Neural progenitor cell (in vitro differentiated cells): ENCODE measurements around the gene GPR149. TPM values are rescaled to one million over a fixed set of nuclear protein-coding genes. Genes with fewer than 3 reads are reported as not detected.
A peak's percentile ranks its signal among the peaks of the same experiment; 100 is the strongest.

Source experiments
- DNase-seq: peaks from one replicate; pipeline ENCODE4 v3.0.0-alpha.2; 2016; ENCODE audit warnings: low spot score
- H2AFZ ChIP-seq: fragments of 200-600 bp; sonication (generic); replicated peaks from 2 replicates; pipeline ENCODE4 v1.6.1; 2016; ENCODE audit warnings: antibody characterized with exemption
- H3F3A ChIP-seq: fragments of 200-600 bp; sonication (generic); 2 replicates; pipeline ENCODE4 v1.6.1; 2016; ENCODE audit warnings: antibody characterized with exemption, low read depth
- H3K27ac ChIP-seq: fragments of 200-600 bp; sonication (generic); 2 replicates; pipeline ENCODE4 v1.5.1; 2016; ENCODE audit warnings: mild to moderate bottlenecking
- H3K27me3 ChIP-seq: fragments of 200-600 bp; sonication (generic); 2 replicates; pipeline ENCODE4 v1.6.1; 2016; ENCODE audit warnings: mild to moderate bottlenecking, moderate library complexity
- H3K36me3 ChIP-seq: fragments of 200-600 bp; sonication (generic); 2 replicates; pipeline ENCODE4 v1.5.1; 2016
- H3K4me1 ChIP-seq: fragments of 200-600 bp; sonication (generic); 2 replicates; pipeline ENCODE4 v1.6.1; 2016; ENCODE audit warnings: mixed run types
- H3K4me2 ChIP-seq: fragments of 200-600 bp; sonication (generic); 2 replicates; pipeline ENCODE4 v1.6.1; 2016
- H3K4me3 ChIP-seq: fragments of 200-600 bp; sonication (generic); 2 replicates; pipeline ENCODE4 v1.5.1; 2016
- H3K79me2 ChIP-seq: fragments of 200-600 bp; sonication (generic); 2 replicates; pipeline ENCODE4 v1.6.1; 2016; ENCODE audit warnings: low read depth
- H3K9ac ChIP-seq: fragments of 200-600 bp; sonication (generic); 2 replicates; pipeline ENCODE4 v1.6.1; 2016
- H3K9me3 ChIP-seq: fragments of 200-600 bp; sonication (generic); 2 replicates; pipeline ENCODE4 v1.5.1; 2016; ENCODE audit warnings: low read depth
- H4K20me1 ChIP-seq: fragments of 200-600 bp; sonication (generic); 2 replicates; pipeline ENCODE4 v1.6.1; 2016; ENCODE audit warnings: low read depth
- H3K27ac Mint-ChIP-seq: 3 replicates; pipeline ENCODE4 v1.8.0; 2021; ENCODE audit warnings: mixed read lengths
- H3K27me3 Mint-ChIP-seq: 2 replicates; pipeline ENCODE4 v1.8.0; 2022; ENCODE audit warnings: low read depth, mild to moderate bottlenecking, inconsistent platforms, moderate library complexity, mixed read lengths; ENCODE audit not compliant: insufficient read depth
- H3K36me3 Mint-ChIP-seq: 3 replicates; pipeline ENCODE4 v1.8.0; 2021; ENCODE audit warnings: mixed read lengths
- H3K4me1 Mint-ChIP-seq: 3 replicates; pipeline ENCODE4 v1.8.0; 2021; ENCODE audit warnings: mixed read lengths
- H3K4me3 Mint-ChIP-seq: 3 replicates; pipeline ENCODE4 v1.8.0; 2021; ENCODE audit warnings: mild to moderate bottlenecking, moderate library complexity, mixed read lengths
- H3K9me3 Mint-ChIP-seq: 3 replicates; pipeline ENCODE4 v1.8.0; 2020; ENCODE audit warnings: mixed read lengths
- EZH2 ChIP-seq: fragments of 200-600 bp; sonication (generic); IDR thresholded peaks from 2 replicates; pipeline ENCODE4 v1.6.1; 2017; ENCODE audit warnings: antibody characterized with exemption, mild to moderate bottlenecking, moderate library complexity
- EZH2phosphoT487 ChIP-seq: fragments of 200-600 bp; sonication (generic); IDR thresholded peaks from 2 replicates; pipeline ENCODE4 v1.6.1; 2017; ENCODE audit warnings: antibody characterized with exemption
- total RNA-seq: library from RNA; depleted of rRNA; stranded (reverse); fragments of >200 nt; gene quantifications from 2 replicates; pipeline ENCODE4 v1.2.3, GENCODE V29; 2015; ENCODE audit warnings: low replicate concordance
- TF ChIP-seq, protein P1 (sequence below): fragments of 200-600 bp; sonication (generic); IDR thresholded peaks from 2 replicates; pipeline ENCODE4 v1.5.1; 2017; ENCODE audit warnings: antibody characterized with exemption, mild to moderate bottlenecking

The GPR149 gene
- total RNA-seq, 1 donor from 2014 or later: not detected

GRCh38 chr3:154428286-154429206, 1.4 kb downstream of the GPR149 start:
- no peaks in the 10 kb centered on the region for H3K36me3 ChIP-seq
- DNase-seq: peak; percentile 69
- Mint-ChIP-seq H3K9me3 (no peaks in the 10 kb centered on the region), H3K4me3 (peak overlapping the region; percentile 84), H3K4me1 (peaks cover 21% of the 10 kb centered on the region), H3K36me3 (no peaks in the 10 kb centered on the region), H3K27ac (no peak overlapping the region), H3K27me3 (peaks cover 32% of the 10 kb centered on the region)
- peaks cover 17% of the 10 kb centered on the region for H3F3A ChIP-seq
- peaks cover 11% of the 10 kb centered on the region for H3K4me1 ChIP-seq
- TF ChIP-seq EZH2phosphoT487: no peak
- TF ChIP-seq, protein P1, sequence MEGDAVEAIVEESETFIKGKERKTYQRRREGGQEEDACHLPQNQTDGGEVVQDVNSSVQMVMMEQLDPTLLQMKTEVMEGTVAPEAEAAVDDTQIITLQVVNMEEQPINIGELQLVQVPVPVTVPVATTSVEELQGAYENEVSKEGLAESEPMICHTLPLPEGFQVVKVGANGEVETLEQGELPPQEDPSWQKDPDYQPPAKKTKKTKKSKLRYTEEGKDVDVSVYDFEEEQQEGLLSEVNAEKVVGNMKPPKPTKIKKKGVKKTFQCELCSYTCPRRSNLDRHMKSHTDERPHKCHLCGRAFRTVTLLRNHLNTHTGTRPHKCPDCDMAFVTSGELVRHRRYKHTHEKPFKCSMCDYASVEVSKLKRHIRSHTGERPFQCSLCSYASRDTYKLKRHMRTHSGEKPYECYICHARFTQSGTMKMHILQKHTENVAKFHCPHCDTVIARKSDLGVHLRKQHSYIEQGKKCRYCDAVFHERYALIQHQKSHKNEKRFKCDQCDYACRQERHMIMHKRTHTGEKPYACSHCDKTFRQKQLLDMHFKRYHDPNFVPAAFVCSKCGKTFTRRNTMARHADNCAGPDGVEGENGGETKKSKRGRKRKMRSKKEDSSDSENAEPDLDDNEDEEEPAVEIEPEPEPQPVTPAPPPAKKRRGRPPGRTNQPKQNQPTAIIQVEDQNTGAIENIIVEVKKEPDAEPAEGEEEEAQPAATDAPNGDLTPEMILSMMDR: peak; percentile 32
- H3K79me2 ChIP-seq: no peaks in the 10 kb centered on the region
- H3K4me3 ChIP-seq: peak overlapping the region; percentile 54
- no peak overlapping the region for H3K27ac ChIP-seq
- no peaks in the 10 kb centered on the region for H3K9me3 ChIP-seq
- no peak overlapping the region for H3K9ac ChIP-seq
- H2AFZ ChIP-seq: peak overlapping the region; percentile 36
- H4K20me1 ChIP-seq: peaks cover 18% of the 10 kb centered on the region
- peaks cover 72% of the 10 kb centered on the region for H3K27me3 ChIP-seq
- H3K4me2 ChIP-seq: peak overlapping the region; percentile 78

- Histone ChIP-seq H4K20me1 (peaks cover 18% of the 10 kb centered on the region), H3K27me3 (peaks cover 72% of the 10 kb centered on the region), H3K9ac (no peak overlapping the region), H3K4me2 (peak overlapping the region; percentile 78), H3K27ac (no peak overlapping the region), H3K9me3 (no peaks in the 10 kb centered on the region), H3K4me3 (peak overlapping the region; percentile 54), H3K4me1 (peaks cover 11% of the 10 kb centered on the region), H2AFZ (no peak overlapping the region), H3K36me3 (no peaks in the 10 kb centered on the region), H3K79me2 (no peaks in the 10 kb centered on the region), H3F3A (peaks cover 17% of the 10 kb centered on the region)
- peak; percentile 90 for DNase-seq
- Mint-ChIP-seq H3K27me3 (peaks cover 32% of the 10 kb centered on the region), H3K9me3 (no peaks in the 10 kb centered on the region), H3K27ac (no peak overlapping the region), H3K4me1 (peaks cover 21% of the 10 kb centered on the region), H3K4me3 (peak overlapping the region; percentile 84), H3K36me3 (no peaks in the 10 kb centered on the region)
- TF ChIP-seq EZH2 (peak; percentile 30), EZH2phosphoT487 (no peak)
- TF ChIP-seq, protein P1: no peak
Measured at GRCh38 chr3:154427685-154428285, 2.2 kb downstream of the GPR149 start.

GRCh38 chr3:154422694-154423093, 7.3 kb downstream of the GPR149 start:
- no peaks in the 10 kb centered on the region for H3K36me3 ChIP-seq
- Mint-ChIP-seq H3K4me3 (no peak overlapping the region), H3K4me1 (peaks cover 1% of the 10 kb centered on the region)

More at GRCh38 chr3:154422694-154423093, 7.3 kb downstream of the GPR149 start:
- H3K79me2 ChIP-seq: no peaks in the 10 kb centered on the region
- DNase-seq: no peak
- H2AFZ ChIP-seq: no peak overlapping the region
- H3K9me3 Mint-ChIP-seq: no peaks in the 10 kb centered on the region
- no peaks in the 10 kb centered on the region for H3K9me3 ChIP-seq
- TF ChIP-seq EZH2phosphoT487 (no peak), EZH2 (no peak)
- TF ChIP-seq, protein P1: no peak
- H3K27me3 Mint-ChIP-seq: peaks cover 7% of the 10 kb centered on the region
- no peak overlapping the region for H3K4me2 ChIP-seq
- H3K36me3 Mint-ChIP-seq: no peaks in the 10 kb centered on the region
- no peak overlapping the region for H3K9ac ChIP-seq
- H3K4me3 ChIP-seq: no peak overlapping the region
- H3K27ac Mint-ChIP-seq: no peak overlapping the region
- peaks cover 5% of the 10 kb centered on the region for H3F3A ChIP-seq
- H4K20me1 ChIP-seq: peaks cover 3% of the 10 kb centered on the region
- H3K4me1 ChIP-seq: no peaks in the 10 kb centered on the region
- H3K27me3 ChIP-seq: peaks cover 30% of the 10 kb centered on the region
- H3K27ac ChIP-seq: no peak overlapping the region
